HepG2 (cell line): Measurements from ENCODE around the gene MAP3K20. TPM values are rescaled to one million over a fixed set of nuclear protein-coding genes. Genes with fewer than 3 reads are reported as not detected.

ENCODE experiments used
- ATAC-seq: fragments of 200-7000 bp; cut with Tn5 transposase; 3 replicates; pipeline ENCODE4 v1.9.1; 2020; ENCODE audit warnings: mild to moderate bottlenecking, moderate library complexity
- BruUV-seq: library from RNA; stranded (reverse); fragments of 400-500 nt; replicated peaks from 2 replicates; lab custom pipeline; 2021; lab: Mats Ljungman, UMichigan
- CTCF ChIA-PET: fragments of 300-600 bp; formaldehyde crosslinking; extraction: SDS; loops from one replicate; lab custom pipeline; 2021; ENCODE audit warnings: low total read pairs, inconsistent platforms, low intra/inter-chr PET ratio; lab: Yijun Ruan, JAX
- POLR2A ChIA-PET: fragments of 350-600 bp; sonication (Branson Sonifier 250); formaldehyde crosslinking; loops from one replicate; lab custom pipeline; 2020; ENCODE audit warnings: antibody characterized with exemption, inconsistent platforms; lab: Yijun Ruan, JAX
- DNase-seq: peaks from one replicate; pipeline ENCODE4 v3.0.0-alpha.2; 2015; ENCODE audit warnings: low spot score
- FAIRE-seq: peaks from 3 replicates; lab custom pipeline; 2011; peaks lifted over from hg19 to GRCh38; lab: Jason Lieb, UNC
- H2AFZ ChIP-seq: one replicate; pipeline ENCODE4 v1.6.1; 2011; ENCODE audit warnings: low read length, inconsistent platforms
- H3K27ac ChIP-seq: fragments of 300-600 bp; 3 replicates; pipeline ENCODE4 v1.8.0; 2011; ENCODE audit warnings: mixed run types, mild to moderate bottlenecking, mixed read lengths, low read length, inconsistent platforms; ENCODE audit not compliant: insufficient read depth; ENCODE audit errors: extremely low read length
- H3K27me3 ChIP-seq, 2 experiments: fragments of 200-600 bp in 1 of 2; 2 replicates in 1 of 2; 3 replicates in 1 of 2; pipeline versions ENCODE4 v1.6.0 to v1.8.0; 2011; ENCODE audit warnings: low read length in 2 of 2, mild to moderate bottlenecking in 2 of 2, moderate library complexity in 2 of 2, inconsistent platforms in 1 of 2; ENCODE audit not compliant: insufficient read depth in 2 of 2, control insufficient read depth in 1 of 2
- H3K36me3 ChIP-seq, 2 experiments: fragments of 200-600 bp in 1 of 2; replicated peaks in 1 of 2; 2 replicates in 1 of 2; 3 replicates in 1 of 2; pipeline versions ENCODE4 v1.5.1 to v1.8.0; 2011; ENCODE audit warnings: low read length in 2 of 2, inconsistent platforms in 1 of 2; ENCODE audit not compliant: insufficient read depth in 2 of 2, control insufficient read depth in 1 of 2
- H3K4me1 ChIP-seq: 2 replicates; pipeline ENCODE4 v1.5.1; 2012; ENCODE audit warnings: low read length, inconsistent platforms; ENCODE audit not compliant: insufficient read depth
- H3K4me2 ChIP-seq: 2 replicates; pipeline ENCODE4 v1.6.0; 2011; ENCODE audit warnings: low read depth, low read length, inconsistent platforms
- H3K4me3 ChIP-seq, 3 experiments: fragments of 200-600 bp in 1 of 3; sonication (generic), shearing (Covaris generic) in 1 of 3; replicated peaks in 1 of 3; 2 replicates each; pipeline ENCODE4 v1.5.1; 2011 to 2016; ENCODE audit warnings: low read length in 3 of 3, inconsistent platforms in 2 of 3, low read depth in 2 of 3, mild to moderate bottlenecking in 2 of 3, control low read depth in 1 of 3, mixed read lengths in 1 of 3; ENCODE audit not compliant: insufficient read depth in 1 of 3
- H3K79me2 ChIP-seq: one replicate; pipeline ENCODE4 v1.6.1; 2011; ENCODE audit warnings: low read length, inconsistent platforms; ENCODE audit not compliant: insufficient read depth
- H3K9ac ChIP-seq: 2 replicates; pipeline ENCODE4 v1.6.0; 2011; ENCODE audit warnings: mild to moderate bottlenecking, low read depth, low read length, inconsistent platforms; ENCODE audit not compliant: insufficient read depth
- H3K9me3 ChIP-seq: 2 replicates; pipeline ENCODE4 v1.5.1; 2012; ENCODE audit warnings: mild to moderate bottlenecking, low read length
- H4K20me1 ChIP-seq: 2 replicates; pipeline ENCODE4 v1.6.0; 2011; ENCODE audit warnings: inconsistent platforms, mild to moderate bottlenecking, low read length, moderate library complexity; ENCODE audit not compliant: insufficient read depth
- ATF7 ChIP-seq, 2 experiments: fragments of 450-650 bp in 1 of 2; sonication (generic) in 1 of 2; formaldehyde crosslinking in 1 of 2; IDR thresholded peaks; 2 replicates each; pipeline versions ENCODE4 v1.4.0 to v1.6.1; 2016 to 2020; ENCODE audit warnings: antibody characterized with exemption in 1 of 2, mild to moderate bottlenecking in 1 of 2, missing genetic modification reagents in 1 of 2
- CREB1 ChIP-seq, 2 experiments: fragments of 450-650 bp in 1 of 2; IDR thresholded peaks; 2 replicates each; pipeline ENCODE4 v1.6.1; 2016 to 2017; ENCODE audit warnings: control low read depth in 1 of 2, mild to moderate bottlenecking in 1 of 2, missing compliant biosample characterization in 1 of 2, missing genetic modification characterization in 1 of 2
- HBP1 ChIP-seq: IDR thresholded peaks from 2 replicates; pipeline ENCODE4 v1.6.1; 2016; ENCODE audit warnings: low read depth, control low read depth
- KDM6A ChIP-seq: IDR thresholded peaks from 2 replicates; pipeline ENCODE4 v1.6.1; 2016; ENCODE audit warnings: low read depth
- KLF9 ChIP-seq: IDR thresholded peaks from 2 replicates; pipeline ENCODE4 v1.6.1; 2016; ENCODE audit warnings: low read depth
- MED13 ChIP-seq: sonication (generic); formaldehyde crosslinking; IDR thresholded peaks from 2 replicates; pipeline ENCODE4 v1.5.0; 2020; ENCODE audit warnings: missing genetic modification reagents
- SNRNP70 ChIP-seq: fragments of 200-400 bp; formaldehyde crosslinking; IDR thresholded peaks from 2 replicates; pipeline ENCODE4 v1.6.1; 2017; ENCODE audit warnings: mild to moderate bottlenecking, low read depth, low read length, moderate library complexity
- STAT5B ChIP-seq: sonication (generic); formaldehyde crosslinking; IDR thresholded peaks from 2 replicates; pipeline ENCODE4 v1.4.0; 2020; ENCODE audit warnings: missing genetic modification reagents
- ZKSCAN1 ChIP-seq: fragments of 150-350 bp; IDR thresholded peaks from 2 replicates; pipeline ENCODE4 v1.6.1; 2014; ENCODE audit warnings: low read length
- ZNF124 ChIP-seq: sonication (generic); formaldehyde crosslinking; IDR thresholded peaks from 2 replicates; pipeline ENCODE4 v1.4.0; 2020; ENCODE audit warnings: missing genetic modification reagents
- ZNF275 ChIP-seq: sonication (generic); formaldehyde crosslinking; IDR thresholded peaks from 2 replicates; pipeline ENCODE4 v1.8.0; 2022; ENCODE audit warnings: missing genetic modification reagents, mild to moderate bottlenecking, inconsistent platforms, borderline replicate concordance
- ZNF280B ChIP-seq: sonication (generic); formaldehyde crosslinking; IDR thresholded peaks from 2 replicates; pipeline ENCODE4 v1.5.0; 2020; ENCODE audit warnings: missing genetic modification reagents, mild to moderate bottlenecking, borderline replicate concordance
- ZNF614 ChIP-seq: IDR thresholded peaks from 2 replicates; pipeline ENCODE4 v1.6.1; 2018; ENCODE audit warnings: missing biosample characterization, missing genetic modification reagents, inconsistent platforms, borderline replicate concordance
- ZNF724P ChIP-seq: sonication (generic); formaldehyde crosslinking; IDR thresholded peaks from 2 replicates; pipeline ENCODE4 v1.8.0; 2022; ENCODE audit warnings: missing genetic modification reagents, borderline replicate concordance
- WGBS: methylation state at CpG from one replicate; pipeline ENCODE4 v1.1.6; 2017; ENCODE audit warnings: low lambda C conversion rate; 5-methylcytosine and 5-hydroxymethylcytosine counted together
- in situ Hi-C: cut with HindIII; loops from 2 replicates; pipeline ENCODE4 v1.10.0; 2017; ENCODE audit warnings: low pct_unique_long_range_greater_than_20kb; ENCODE audit not compliant: extremely low pct_ligation_motif_present
- intact Hi-C: fragments of 100-400 bp; cut with micrococcal nuclease; formaldehyde crosslinking; loops from one replicate; pipeline ENCODE4 v1.10.0; 2022; ENCODE audit not compliant: unreplicated experiment
- polyA plus RNA-seq, 8 experiments: library from polyadenylated mRNA; depleted of rRNA in 3 of 8; stranded (reverse) in 7 of 8; unstranded in 1 of 8; fragments of >200 nt; fragmentation: Illumina TruSeq in 4 of 8; extraction: Trizol in 4 of 8; gene quantifications; 2 replicates each; pipeline versions ENCODE4 v1.2.1 to v1.2.3, GENCODE V29; 2011 to 2016; ENCODE audit warnings: low read depth in 4 of 8, missing spikeins in 1 of 8, mixed read lengths in 1 of 8; ENCODE audit not compliant: insufficient read depth in 1 of 8
- total RNA-seq, 5 experiments: library from RNA; depleted of rRNA; stranded (reverse); fragments of >200 nt; fragmentation: Illumina TruSeq; extraction: Trizol; gene quantifications; 2 replicates each; pipeline ENCODE4 v1.2.3, GENCODE V29; 2016; ENCODE audit warnings: low read depth in 1 of 5

Gene MAP3K20
- total and polyA plus RNA-seq, 2 of the 13 experiments (the other 11 are each of a cell fraction or from before 2014, with no cell fraction given) = 5.2 to 13.5 TPM

GRCh38 chr2:173117678-173118077 is 42.0 kb downstream of the MAP3K20 start:
- H3K27ac ChIP-seq = no peak overlapping the region
- intact Hi-C loops = no loop called here
- POLR2A ChIA-PET = no interaction called here
- H3K9ac ChIP-seq = no peak overlapping the region
- no peak overlapping the region for H3K4me2 ChIP-seq
- ATAC-seq (no peak), DNase-seq (no peak), FAIRE-seq (no peak)
- no peak overlapping the region for H2AFZ ChIP-seq
- no peaks in the 10 kb centered on the region for H3K4me1 ChIP-seq
- CTCF ChIA-PET = no interaction called here
- BruUV-seq = no TSS peak
- H4K20me1 ChIP-seq = no peaks in the 10 kb centered on the region
- H3K9me3 ChIP-seq = no peaks in the 10 kb centered on the region
- no peaks in the 10 kb centered on the region for H3K27me3 ChIP-seq
- no peaks in the 10 kb centered on the region for H3K79me2 ChIP-seq
- in situ Hi-C loops = no loop called here
- no peaks in the 10 kb centered on the region for H3K36me3 ChIP-seq
- TF ChIP-seq CREB1 (IDR thresholded peaks at IDR 0.05) (peak; percentile 76), CREB1 (CRISPR knock-in tag; IDR thresholded peaks at IDR 0.05) (no peak), ATF7 (IDR thresholded peaks at IDR 0.05) (peak; percentile 95), ATF7 (CRISPR knock-in tag; IDR thresholded peaks at IDR 0.05) (no peak), ZKSCAN1 (no peak), ZNF280B (CRISPR knock-in tag) (no peak)
- TF ChIP-seq, all 625 proteins: peak for 2
- no peak overlapping the region for H3K4me3 ChIP-seq

- DNase-seq (no peak), FAIRE-seq (no peak), ATAC-seq (no peak)
- Histone ChIP-seq H3K27me3 (no peaks in the 10 kb centered on the region), H4K20me1 (no peaks in the 10 kb centered on the region), H3K79me2 (no peaks in the 10 kb centered on the region), H3K4me2 (no peak overlapping the region), H3K9ac (no peak overlapping the region), H3K27ac (no peak overlapping the region), H3K36me3 (no peaks in the 10 kb centered on the region), H3K4me1 (no peaks in the 10 kb centered on the region), H3K9me3 (no peaks in the 10 kb centered on the region), H3K4me3 (no peak overlapping the region), H2AFZ (no peak overlapping the region)
- intact Hi-C loops (no loop called here), in situ Hi-C loops (no loop called here)
- POLR2A ChIA-PET = no interaction called here
- no TSS peak for BruUV-seq
- 96% methylated on average over 1 of the region's 1 CpG for WGBS
- CTCF ChIA-PET = no interaction called here
- TF ChIP-seq KDM6A (no peak), ZNF124 (CRISPR knock-in tag) (no peak), KLF9 (CRISPR knock-in tag) (no peak), HBP1 (CRISPR knock-in tag) (no peak), MED13 (CRISPR knock-in tag) (no peak), ZNF275 (CRISPR knock-in tag) (no peak), ZNF724P (CRISPR knock-in tag) (no peak), SNRNP70 (no peak), STAT5B (CRISPR knock-in tag) (no peak), ZNF614 (CRISPR knock-in tag) (no peak)
These were observed 42.7 kb downstream of the MAP3K20 start for GRCh38 chr2:173118395-173118794.
